ENCODE data around the gene TBC1D13.
"Not testable (repeated sequence)": the region's sequence is repeated elsewhere in the genome, so short reads cannot be mapped to it uniquely, and the experiment has no call there.

TBC1D13 gene

DNA sequence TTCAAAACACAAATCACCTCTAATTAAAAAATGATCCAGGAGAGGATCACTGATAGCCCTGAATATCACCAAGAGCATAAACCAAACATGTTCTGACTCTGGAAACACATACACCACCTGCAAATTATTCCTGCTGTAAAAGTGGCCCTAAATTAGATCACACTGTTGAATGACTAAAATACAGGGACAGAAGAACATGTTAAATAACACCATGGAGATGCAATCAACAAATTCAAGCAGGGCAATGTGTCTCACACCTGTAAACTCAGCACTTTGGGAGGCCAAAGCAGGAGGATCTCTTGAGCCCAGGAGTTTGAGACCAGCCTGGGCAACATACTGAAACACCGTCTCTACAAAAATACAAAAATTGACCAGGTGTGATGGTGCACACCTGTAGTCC, 60.8 kb downstream of the TBC1D13 start:
- no peak for DNase-seq

DNA sequence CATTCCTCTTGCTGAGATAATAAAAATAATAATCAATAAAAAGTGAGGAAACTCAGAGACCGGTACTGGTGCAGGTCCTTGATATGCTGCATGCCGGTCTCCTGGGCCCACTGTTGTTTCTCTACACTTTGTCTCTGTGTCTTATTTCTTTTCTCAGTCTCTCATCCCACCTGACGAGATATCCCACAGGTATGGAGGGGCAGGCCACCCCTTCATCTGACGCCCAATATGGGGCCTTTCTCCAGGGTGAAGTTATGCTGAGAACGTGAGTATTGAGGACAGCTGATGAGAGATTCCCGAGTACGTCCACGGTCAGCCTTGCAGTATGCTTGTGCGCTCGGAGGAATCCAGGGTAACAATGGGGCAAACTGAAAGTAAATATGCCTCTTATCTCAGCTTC, 64.0 kb downstream of the TBC1D13 start:
- DNase-seq: not testable (repeated sequence)

DNA sequence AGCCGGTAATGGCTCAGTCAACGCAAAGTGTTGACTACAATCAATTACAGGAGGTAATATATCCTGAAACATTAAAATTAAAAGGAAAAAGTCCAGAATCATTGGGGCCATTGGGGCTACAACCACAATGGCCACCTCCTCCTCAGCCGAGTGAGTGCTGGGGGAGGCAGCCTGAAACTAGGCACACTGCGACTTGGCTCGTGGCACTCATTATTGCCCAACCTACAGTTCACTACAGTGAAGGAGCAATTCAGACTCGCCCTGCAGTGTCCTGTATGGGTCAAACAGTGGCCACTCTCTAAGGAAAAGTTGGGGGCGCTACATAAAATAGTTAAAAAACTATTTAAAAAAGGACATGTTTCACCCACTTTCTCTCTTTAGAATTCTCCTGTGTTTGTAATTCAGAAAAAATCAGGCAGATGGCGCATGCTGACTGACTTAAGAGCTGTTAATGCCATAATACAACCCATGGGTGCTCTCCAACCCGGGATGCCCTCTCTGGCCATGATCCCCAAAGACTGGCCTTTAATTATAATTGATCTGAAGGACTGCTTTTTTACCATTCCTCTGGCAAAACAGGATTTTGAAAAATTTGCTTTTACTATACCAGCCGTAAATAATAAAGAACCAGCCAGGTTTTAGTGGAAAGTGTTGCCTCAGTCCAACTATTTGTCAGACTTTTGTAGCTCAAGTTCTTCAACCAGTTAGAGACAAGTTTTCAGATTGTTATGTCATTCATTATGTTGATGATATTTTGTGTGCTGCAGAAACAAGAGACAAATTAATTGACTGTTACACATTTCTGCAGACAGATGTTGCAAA, 64.9 kb downstream of the TBC1D13 start:
- not testable (repeated sequence) for DNase-seq

DNA sequence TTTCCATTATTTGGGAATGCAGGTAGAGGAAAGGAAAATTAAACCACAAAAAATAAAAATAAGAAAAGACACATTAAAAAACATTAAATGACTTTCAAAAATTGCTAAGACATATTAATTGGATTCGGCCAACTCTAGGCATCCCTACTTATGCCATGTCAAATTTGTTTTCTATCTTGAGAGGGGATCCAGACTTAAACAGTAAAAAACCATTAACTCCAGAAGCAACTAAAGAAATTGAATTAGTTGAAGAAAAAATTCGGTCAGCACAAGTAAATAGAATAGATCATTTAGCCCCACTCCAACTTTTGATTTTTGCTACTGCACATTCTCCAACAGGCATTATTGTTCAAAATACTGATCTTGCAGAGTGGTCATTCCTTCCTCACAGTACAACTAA, 65.6 kb downstream of the TBC1D13 start:
- DNase-seq: not testable (repeated sequence)

DNA sequence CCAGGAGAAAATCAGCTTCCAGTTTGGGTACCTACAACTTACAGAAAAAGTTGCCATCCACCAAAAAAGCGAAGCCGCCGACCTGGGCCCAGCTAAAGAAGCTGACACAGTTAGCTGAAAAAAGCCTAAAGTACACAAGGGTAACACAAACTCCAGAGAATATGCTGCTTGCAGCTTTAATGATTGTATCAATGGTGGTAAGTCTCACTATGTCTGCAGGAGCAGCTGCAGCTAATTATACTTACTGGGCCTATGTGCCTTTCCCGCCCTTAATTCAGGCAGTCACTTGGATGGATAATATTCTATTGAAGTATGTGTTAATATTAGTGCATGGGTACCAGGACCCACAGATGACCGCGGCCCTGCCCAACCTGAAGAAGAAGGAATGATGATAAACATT, 67.4 kb downstream of the TBC1D13 start:
- not testable (repeated sequence) for DNase-seq

DNA sequence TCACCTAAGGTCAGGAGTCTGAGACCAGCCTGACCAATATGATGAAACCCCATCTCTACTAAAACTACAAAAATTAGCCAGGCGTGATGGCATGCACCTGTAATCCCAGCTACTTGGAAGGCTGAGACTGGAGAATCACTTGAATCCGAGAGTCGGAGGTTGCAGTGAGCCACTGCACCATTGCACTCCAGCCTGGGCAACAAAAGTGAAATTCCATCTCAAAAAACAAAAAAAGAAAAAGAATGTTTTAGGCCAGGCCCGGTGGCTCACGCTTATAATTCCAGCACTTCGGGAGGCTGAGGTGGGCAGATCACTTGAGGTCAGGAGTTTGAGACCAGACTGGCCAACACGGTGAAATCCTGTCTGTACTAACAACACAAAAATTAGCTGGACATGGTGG, 71.4 kb downstream of the TBC1D13 start:
- DNase-seq: not testable (repeated sequence)

Measured in CD4-positive, alpha-beta T cell treated with Interferon gamma for 1 hour (primary cell).